GM12878 (cell line): ENCODE data around the gene EMP3. TPM values are rescaled to one million over a fixed set of nuclear protein-coding genes. Genes with fewer than 3 reads are reported as not detected.

Source experiments
- CHD1 ChIP-seq: IDR thresholded peaks from 2 replicates; pipeline ENCODE4 v1.6.1; 2012; ENCODE audit warnings: low read depth, low read length, improper control_type of control experiment
- ESRRA ChIP-seq: IDR thresholded peaks from 2 replicates; pipeline ENCODE4 v1.6.1; 2012; ENCODE audit warnings: mild to moderate bottlenecking, low read length, improper control_type of control experiment
- GABPA ChIP-seq: IDR thresholded peaks from 2 replicates; pipeline ENCODE4 v1.6.1; 2014; ENCODE audit warnings: antibody characterized with exemption, low read depth, mild to moderate bottlenecking, inconsistent platforms
- KDM1A ChIP-seq: fragments of 200-600 bp; sonication (generic); IDR thresholded peaks from 2 replicates; pipeline ENCODE4 v1.6.1; 2016; ENCODE audit warnings: borderline replicate concordance
- MEF2A ChIP-seq: IDR thresholded peaks from 2 replicates; pipeline ENCODE4 v1.6.1; 2011; ENCODE audit warnings: low read depth, mild to moderate bottlenecking, low read length, moderate library complexity; ENCODE audit not compliant: insufficient read depth
- MXI1 ChIP-seq: fragments of 150-350 bp; IDR thresholded peaks from 2 replicates; pipeline ENCODE4 v1.6.1; 2011; ENCODE audit warnings: low read depth, mild to moderate bottlenecking, inconsistent platforms, low read length, improper control_type of control experiment
- POU2F2 ChIP-seq: IDR thresholded peaks from 3 replicates; pipeline ENCODE4 v1.6.1; 2011; ENCODE audit warnings: low read depth, mild to moderate bottlenecking, low read length, borderline replicate concordance
- RFX5 ChIP-seq: IDR thresholded peaks from 2 replicates; pipeline ENCODE4 v1.6.1; 2011; ENCODE audit warnings: low read depth, low read length, improper control_type of control experiment
- SMARCA5 ChIP-seq: fragments of 450-650 bp; IDR thresholded peaks from 2 replicates; pipeline ENCODE4 v1.6.1; 2017; ENCODE audit warnings: mild to moderate bottlenecking
- SRF ChIP-seq, 2 experiments: IDR thresholded peaks; 2 replicates each; pipeline ENCODE4 v1.6.1; 2011; ENCODE audit warnings: low read depth in 2 of 2, low read length in 2 of 2, mild to moderate bottlenecking in 1 of 2, moderate library complexity in 1 of 2
- STAT3 ChIP-seq: IDR thresholded peaks from 2 replicates; pipeline ENCODE4 v1.6.1; 2011; ENCODE audit warnings: low read depth, low read length, improper control_type of control experiment
- ZNF24 ChIP-seq: fragments of 450-650 bp; IDR thresholded peaks from 2 replicates; pipeline ENCODE4 v1.6.1; 2017; ENCODE audit warnings: antibody characterized with exemption, mild to moderate bottlenecking
- polyA plus RNA-seq, 11 experiments: library from polyadenylated mRNA; depleted of rRNA in 4 of 11; unstranded in 6 of 11; stranded (reverse) in 5 of 11; fragments of >200 nt; fragmentation: Nextera tagmentation in 4 of 11; fragmentation: Illumina TruSeq in 1 of 11; extraction: Ambion mirVana in 4 of 11; extraction: Trizol in 1 of 11; gene quantifications; 1 replicate in 1 of 11; 2 replicates in 10 of 11; pipeline versions ENCODE4 v1.2.1 to v1.2.3, GENCODE V29; 2011 to 2016; ENCODE audit warnings: inconsistent platforms in 2 of 11, missing spikeins in 2 of 11, low read depth in 1 of 11
- total RNA-seq, 4 experiments: library from RNA; depleted of rRNA in 3 of 4; stranded (reverse); fragments of >200 nt in 3 of 4; fragmentation: Illumina TruSeq in 1 of 4; extraction: Trizol in 1 of 4; gene quantifications; 2 replicates each; pipeline versions ENCODE4 v1.2.1 to v1.2.3, GENCODE V29; 2013 to 2021
- TF ChIP-seq, protein P1 (sequence below): fragments of 450-650 bp; IDR thresholded peaks from 2 replicates; pipeline ENCODE4 v1.6.1; 2016; ENCODE audit warnings: mild to moderate bottlenecking, moderate library complexity, borderline replicate concordance
- TF ChIP-seq, protein P2 (sequence below): fragments of 450-650 bp; IDR thresholded peaks from 2 replicates; pipeline ENCODE4 v1.6.1; 2017; ENCODE audit warnings: borderline replicate concordance
- TF ChIP-seq, protein P3 (sequence below): fragments of 450-650 bp; IDR thresholded peaks from 2 replicates; pipeline ENCODE4 v1.6.1; 2018; ENCODE audit warnings: mild to moderate bottlenecking, low read depth, moderate library complexity; ENCODE audit not compliant: partially characterized antibody
- TF ChIP-seq, protein P4 (sequence below): fragments of 450-650 bp; IDR thresholded peaks from 2 replicates; pipeline ENCODE4 v1.6.1; 2017; ENCODE audit warnings: mild to moderate bottlenecking, moderate library complexity

The EMP3 gene
- total and polyA plus RNA-seq, 10 of the 15 experiments (the other 5 are each of a cell fraction or from before 2014, with no cell fraction given), result 53.2 to 224 (median 134) TPM

DNA sequence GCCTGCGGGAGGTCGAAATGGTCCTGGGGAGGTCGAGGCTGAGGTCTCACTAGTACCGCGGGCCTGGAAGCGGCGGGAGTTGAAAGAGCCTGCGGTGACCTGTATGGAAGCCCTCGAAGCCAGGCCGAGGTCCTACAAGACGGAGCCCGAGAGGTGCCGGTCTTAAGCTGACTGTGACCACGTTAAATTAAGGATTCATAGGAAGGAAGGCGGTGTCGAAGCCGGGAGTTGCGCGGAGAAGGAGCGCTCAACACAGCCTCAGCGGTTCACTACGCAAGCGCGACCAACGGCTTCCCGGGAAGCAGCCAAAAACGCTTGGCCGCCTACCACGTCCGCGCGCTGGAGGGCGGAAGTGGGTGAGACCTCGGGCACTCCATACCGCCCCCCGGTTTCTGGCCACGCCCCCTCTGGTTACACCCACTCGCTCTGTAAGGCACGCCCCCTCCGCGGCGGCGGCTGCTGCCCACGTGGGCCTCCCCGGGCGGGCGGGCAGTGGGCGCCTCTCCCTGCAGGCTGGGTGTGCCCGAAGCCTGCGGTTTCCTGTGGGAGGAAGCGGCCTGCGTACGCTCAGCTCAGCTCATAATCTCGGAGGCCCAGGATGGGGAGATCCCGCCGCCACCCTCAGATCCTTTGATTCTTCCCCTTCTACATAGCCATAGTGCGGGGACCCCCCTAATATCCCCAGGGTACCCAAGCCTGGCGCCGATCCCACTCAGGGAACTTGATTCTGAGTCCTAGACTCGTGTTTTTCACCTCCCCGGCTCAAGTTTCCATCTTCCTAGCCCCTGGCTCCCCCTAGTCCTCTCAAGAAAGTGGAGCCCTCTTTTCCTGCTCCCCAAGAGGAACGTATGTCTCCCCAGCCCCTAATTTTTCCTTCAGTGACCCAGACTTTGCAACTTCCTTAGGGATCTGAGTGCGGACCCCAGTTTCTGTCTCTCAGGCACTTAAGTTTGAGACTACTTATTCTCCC, 3.4 kb upstream of the EMP3 start (continued):
- TF ChIP-seq, protein P1, sequence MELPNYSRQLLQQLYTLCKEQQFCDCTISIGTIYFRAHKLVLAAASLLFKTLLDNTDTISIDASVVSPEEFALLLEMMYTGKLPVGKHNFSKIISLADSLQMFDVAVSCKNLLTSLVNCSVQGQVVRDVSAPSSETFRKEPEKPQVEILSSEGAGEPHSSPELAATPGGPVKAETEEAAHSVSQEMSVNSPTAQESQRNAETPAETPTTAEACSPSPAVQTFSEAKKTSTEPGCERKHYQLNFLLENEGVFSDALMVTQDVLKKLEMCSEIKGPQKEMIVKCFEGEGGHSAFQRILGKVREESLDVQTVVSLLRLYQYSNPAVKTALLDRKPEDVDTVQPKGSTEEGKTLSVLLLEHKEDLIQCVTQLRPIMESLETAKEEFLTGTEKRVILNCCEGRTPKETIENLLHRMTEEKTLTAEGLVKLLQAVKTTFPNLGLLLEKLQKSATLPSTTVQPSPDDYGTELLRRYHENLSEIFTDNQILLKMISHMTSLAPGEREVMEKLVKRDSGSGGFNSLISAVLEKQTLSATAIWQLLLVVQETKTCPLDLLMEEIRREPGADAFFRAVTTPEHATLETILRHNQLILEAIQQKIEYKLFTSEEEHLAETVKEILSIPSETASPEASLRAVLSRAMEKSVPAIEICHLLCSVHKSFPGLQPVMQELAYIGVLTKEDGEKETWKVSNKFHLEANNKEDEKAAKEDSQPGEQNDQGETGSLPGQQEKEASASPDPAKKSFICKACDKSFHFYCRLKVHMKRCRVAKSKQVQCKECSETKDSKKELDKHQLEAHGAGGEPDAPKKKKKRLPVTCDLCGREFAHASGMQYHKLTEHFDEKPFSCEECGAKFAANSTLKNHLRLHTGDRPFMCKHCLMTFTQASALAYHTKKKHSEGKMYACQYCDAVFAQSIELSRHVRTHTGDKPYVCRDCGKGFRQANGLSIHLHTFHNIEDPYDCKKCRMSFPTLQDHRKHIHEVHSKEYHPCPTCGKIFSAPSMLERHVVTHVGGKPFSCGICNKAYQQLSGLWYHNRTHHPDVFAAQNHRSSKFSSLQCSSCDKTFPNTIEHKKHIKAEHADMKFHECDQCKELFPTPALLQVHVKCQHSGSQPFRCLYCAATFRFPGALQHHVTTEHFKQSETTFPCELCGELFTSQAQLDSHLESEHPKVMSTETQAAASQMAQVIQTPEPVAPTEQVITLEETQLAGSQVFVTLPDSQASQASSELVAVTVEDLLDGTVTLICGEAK, result no peak
- peak; percentile 86; the same call in 1 of the 2 replicates for TF ChIP-seq CHD1
- no peak for TF ChIP-seq RFX5
- no peak for TF ChIP-seq MEF2A
- no peak for TF ChIP-seq STAT3
- TF ChIP-seq SRF (IDR thresholded peaks at IDR 0.05; ENCODE audit: low read depth in 2 of 2, low read length in 2 of 2), result no peak; a peak in 1 of 4 replicates
- TF ChIP-seq MXI1, result peak; percentile 34; the same call in 1 of the 2 replicates
- TF ChIP-seq SMARCA5, result peak; percentile 97
- TF ChIP-seq KDM1A, result no peak
- no peak for TF ChIP-seq ZNF24
- no peak; the same call in 1 of the 2 replicates for TF ChIP-seq GABPA
- TF ChIP-seq POU2F2, result no peak; the same call in 2 of the 3 replicates
- TF ChIP-seq, protein P2, sequence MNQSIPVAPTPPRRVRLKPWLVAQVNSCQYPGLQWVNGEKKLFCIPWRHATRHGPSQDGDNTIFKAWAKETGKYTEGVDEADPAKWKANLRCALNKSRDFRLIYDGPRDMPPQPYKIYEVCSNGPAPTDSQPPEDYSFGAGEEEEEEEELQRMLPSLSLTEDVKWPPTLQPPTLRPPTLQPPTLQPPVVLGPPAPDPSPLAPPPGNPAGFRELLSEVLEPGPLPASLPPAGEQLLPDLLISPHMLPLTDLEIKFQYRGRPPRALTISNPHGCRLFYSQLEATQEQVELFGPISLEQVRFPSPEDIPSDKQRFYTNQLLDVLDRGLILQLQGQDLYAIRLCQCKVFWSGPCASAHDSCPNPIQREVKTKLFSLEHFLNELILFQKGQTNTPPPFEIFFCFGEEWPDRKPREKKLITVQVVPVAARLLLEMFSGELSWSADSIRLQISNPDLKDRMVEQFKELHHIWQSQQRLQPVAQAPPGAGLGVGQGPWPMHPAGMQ, result no peak
- TF ChIP-seq ESRRA, result no peak
- TF ChIP-seq, protein P3, sequence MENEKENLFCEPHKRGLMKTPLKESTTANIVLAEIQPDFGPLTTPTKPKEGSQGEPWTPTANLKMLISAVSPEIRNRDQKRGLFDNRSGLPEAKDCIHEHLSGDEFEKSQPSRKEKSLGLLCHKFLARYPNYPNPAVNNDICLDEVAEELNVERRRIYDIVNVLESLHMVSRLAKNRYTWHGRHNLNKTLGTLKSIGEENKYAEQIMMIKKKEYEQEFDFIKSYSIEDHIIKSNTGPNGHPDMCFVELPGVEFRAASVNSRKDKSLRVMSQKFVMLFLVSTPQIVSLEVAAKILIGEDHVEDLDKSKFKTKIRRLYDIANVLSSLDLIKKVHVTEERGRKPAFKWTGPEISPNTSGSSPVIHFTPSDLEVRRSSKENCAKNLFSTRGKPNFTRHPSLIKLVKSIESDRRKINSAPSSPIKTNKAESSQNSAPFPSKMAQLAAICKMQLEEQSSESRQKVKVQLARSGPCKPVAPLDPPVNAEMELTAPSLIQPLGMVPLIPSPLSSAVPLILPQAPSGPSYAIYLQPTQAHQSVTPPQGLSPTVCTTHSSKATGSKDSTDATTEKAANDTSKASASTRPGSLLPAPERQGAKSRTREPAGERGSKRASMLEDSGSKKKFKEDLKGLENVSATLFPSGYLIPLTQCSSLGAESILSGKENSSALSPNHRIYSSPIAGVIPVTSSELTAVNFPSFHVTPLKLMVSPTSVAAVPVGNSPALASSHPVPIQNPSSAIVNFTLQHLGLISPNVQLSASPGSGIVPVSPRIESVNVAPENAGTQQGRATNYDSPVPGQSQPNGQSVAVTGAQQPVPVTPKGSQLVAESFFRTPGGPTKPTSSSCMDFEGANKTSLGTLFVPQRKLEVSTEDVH, result peak; percentile 22
- TF ChIP-seq, protein P4, sequence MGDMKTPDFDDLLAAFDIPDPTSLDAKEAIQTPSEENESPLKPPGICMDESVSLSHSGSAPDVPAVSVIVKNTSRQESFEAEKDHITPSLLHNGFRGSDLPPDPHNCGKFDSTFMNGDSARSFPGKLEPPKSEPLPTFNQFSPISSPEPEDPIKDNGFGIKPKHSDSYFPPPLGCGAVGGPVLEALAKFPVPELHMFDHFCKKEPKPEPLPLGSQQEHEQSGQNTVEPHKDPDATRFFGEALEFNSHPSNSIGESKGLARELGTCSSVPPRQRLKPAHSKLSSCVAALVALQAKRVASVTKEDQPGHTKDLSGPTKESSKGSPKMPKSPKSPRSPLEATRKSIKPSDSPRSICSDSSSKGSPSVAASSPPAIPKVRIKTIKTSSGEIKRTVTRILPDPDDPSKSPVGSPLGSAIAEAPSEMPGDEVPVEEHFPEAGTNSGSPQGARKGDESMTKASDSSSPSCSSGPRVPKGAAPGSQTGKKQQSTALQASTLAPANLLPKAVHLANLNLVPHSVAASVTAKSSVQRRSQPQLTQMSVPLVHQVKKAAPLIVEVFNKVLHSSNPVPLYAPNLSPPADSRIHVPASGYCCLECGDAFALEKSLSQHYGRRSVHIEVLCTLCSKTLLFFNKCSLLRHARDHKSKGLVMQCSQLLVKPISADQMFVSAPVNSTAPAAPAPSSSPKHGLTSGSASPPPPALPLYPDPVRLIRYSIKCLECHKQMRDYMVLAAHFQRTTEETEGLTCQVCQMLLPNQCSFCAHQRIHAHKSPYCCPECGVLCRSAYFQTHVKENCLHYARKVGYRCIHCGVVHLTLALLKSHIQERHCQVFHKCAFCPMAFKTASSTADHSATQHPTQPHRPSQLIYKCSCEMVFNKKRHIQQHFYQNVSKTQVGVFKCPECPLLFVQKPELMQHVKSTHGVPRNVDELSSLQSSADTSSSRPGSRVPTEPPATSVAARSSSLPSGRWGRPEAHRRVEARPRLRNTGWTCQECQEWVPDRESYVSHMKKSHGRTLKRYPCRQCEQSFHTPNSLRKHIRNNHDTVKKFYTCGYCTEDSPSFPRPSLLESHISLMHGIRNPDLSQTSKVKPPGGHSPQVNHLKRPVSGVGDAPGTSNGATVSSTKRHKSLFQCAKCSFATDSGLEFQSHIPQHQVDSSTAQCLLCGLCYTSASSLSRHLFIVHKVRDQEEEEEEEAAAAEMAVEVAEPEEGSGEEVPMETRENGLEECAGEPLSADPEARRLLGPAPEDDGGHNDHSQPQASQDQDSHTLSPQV, result no peak
